Suprapubic skin (tissue), 4 donors: ENCODE measurements around the gene FOXP4. TPM values are rescaled to one million over a fixed set of nuclear protein-coding genes. Genes with fewer than 3 reads are reported as not detected.

Experiments
- DNase-seq, 2 donors: peaks; one replicate each; pipeline ENCODE4 v3.0.0-alpha.2; 2019; ENCODE audit warnings: low spot score in 2 of 2
- H3K27ac ChIP-seq: fragments of 200-600 bp; sonication (generic); one replicate; pipeline ENCODE4 v1.5.1; 2019
- H3K27me3 ChIP-seq: fragments of 200-600 bp; sonication (generic); one replicate; pipeline ENCODE4 v1.5.1; 2019
- H3K36me3 ChIP-seq: fragments of 200-600 bp; sonication (generic); one replicate; pipeline ENCODE4 v1.5.1; 2019
- H3K4me1 ChIP-seq: fragments of 200-600 bp; sonication (generic); one replicate; pipeline ENCODE4 v1.5.1; 2019
- H3K4me3 ChIP-seq: fragments of 200-600 bp; sonication (generic); one replicate; pipeline ENCODE4 v1.5.1; 2019; ENCODE audit warnings: mild to moderate bottlenecking
- H3K9me3 ChIP-seq: fragments of 200-600 bp; sonication (generic); one replicate; pipeline ENCODE4 v1.5.1; 2019
- CTCF ChIP-seq, 2 donors: fragments of 200-600 bp in 1 of 2; fragments of 450-650 bp in 1 of 2; sonication (generic) in 1 of 2; IDR thresholded peaks; one replicate each; pipeline ENCODE4 v1.5.1; 2016 to 2019; ENCODE audit warnings: antibody characterized with exemption in 2 of 2, mild to moderate bottlenecking in 1 of 2, moderate library complexity in 1 of 2
- EP300 ChIP-seq: sonication (generic); formaldehyde crosslinking; IDR thresholded peaks from one replicate; pipeline ENCODE4 v1.6.1; 2017; ENCODE audit warnings: antibody characterized with exemption
- POLR2A ChIP-seq, 2 donors: fragments of 450-650 bp; IDR thresholded peaks; one replicate each; pipeline ENCODE4 v1.6.1; 2017; ENCODE audit warnings: antibody characterized with exemption in 2 of 2, mild to moderate bottlenecking in 2 of 2, moderate library complexity in 2 of 2
- POLR2AphosphoS5 ChIP-seq, 3 donors: sonication (generic); formaldehyde crosslinking; IDR thresholded peaks; one replicate each; pipeline ENCODE4 v1.6.1; 2017; ENCODE audit warnings: antibody characterized with exemption in 3 of 3
- whole genome bisulfite sequencing: methylation state at CpG from one replicate; pipeline ENCODE4 v1.1.5; 2018; 5-methylcytosine and 5-hydroxymethylcytosine counted together
- total RNA-seq, 4 donors: library from RNA; depleted of rRNA; stranded (reverse); fragments of >200 nt; gene quantifications; one replicate each; pipeline ENCODE4 v1.1.0, GENCODE V29; 2016

FOXP4 gene
- total RNA-seq, 4 donors from 2014 or later = 8.1 to 12.1 (median 10.4) TPM

- Histone ChIP-seq H3K9me3 (no peaks in the 10 kb centered on the region), H3K36me3 (peaks cover 32% of the 10 kb centered on the region), H3K27ac (no peak overlapping the region), H3K4me1 (peaks cover 2% of the 10 kb centered on the region), H3K4me3 (no peak overlapping the region), H3K27me3 (no peaks in the 10 kb centered on the region)
- DNase-seq = no peak
- no peak for TF ChIP-seq CTCF (IDR thresholded peaks at IDR 0.05)
- TF ChIP-seq POLR2AphosphoS5 (IDR thresholded peaks at IDR 0.05) = no peak
- no peak for TF ChIP-seq EP300
- TF ChIP-seq POLR2A (IDR thresholded peaks at IDR 0.05) = no peak
- 96% methylated on average over 6 of the region's 6 CpGs for WGBS
Observed at GRCh38 chr6:41568202-41568584, 22.0 kb downstream of the FOXP4 start.

GRCh38 chr6:41568585-41569384, 22.6 kb downstream of the FOXP4 start:
- Histone ChIP-seq H3K9me3 (no peaks in the 10 kb centered on the region), H3K36me3 (peaks cover 35% of the 10 kb centered on the region), H3K4me1 (peaks cover 2% of the 10 kb centered on the region), H3K27me3 (no peaks in the 10 kb centered on the region), H3K27ac (no peak overlapping the region), H3K4me3 (no peak overlapping the region)
- no peak for TF ChIP-seq CTCF (IDR thresholded peaks at IDR 0.05)
- no peak for TF ChIP-seq EP300
- no peak for TF ChIP-seq POLR2AphosphoS5 (IDR thresholded peaks at IDR 0.05)
- TF ChIP-seq POLR2A (IDR thresholded peaks at IDR 0.05) = no peak
- DNase-seq = no peak
- 80% methylated on average over 13 of the region's 13 CpGs for WGBS

- WGBS = 78% methylated on average over 5 of the region's 5 CpGs
- Histone ChIP-seq H3K36me3 (peaks cover 36% of the 10 kb centered on the region), H3K9me3 (no peaks in the 10 kb centered on the region), H3K27ac (no peak overlapping the region), H3K4me3 (no peak overlapping the region), H3K4me1 (peaks cover 2% of the 10 kb centered on the region), H3K27me3 (no peaks in the 10 kb centered on the region)
- no peak for DNase-seq
- no peak for TF ChIP-seq EP300
- TF ChIP-seq POLR2A (IDR thresholded peaks at IDR 0.05) = no peak
- TF ChIP-seq CTCF (IDR thresholded peaks at IDR 0.05) = no peak
- no peak for TF ChIP-seq POLR2AphosphoS5 (IDR thresholded peaks at IDR 0.05)
Observed at GRCh38 chr6:41570259-41570615, 24.1 kb downstream of the FOXP4 start.

- WGBS = 73% methylated on average over 13 of the region's 15 CpGs
- TF ChIP-seq POLR2A (IDR thresholded peaks at IDR 0.05) (no peak), CTCF (IDR thresholded peaks at IDR 0.05) (no peak), EP300 (no peak), POLR2AphosphoS5 (IDR thresholded peaks at IDR 0.05) (no peak)
- H3K36me3 ChIP-seq = peaks cover 26% of the 10 kb centered on the region
- no peaks in the 10 kb centered on the region for H3K9me3 ChIP-seq
- no peak overlapping the region for H3K27ac ChIP-seq
- H3K4me3 ChIP-seq = no peak overlapping the region
- H3K4me1 ChIP-seq = peaks cover 2% of the 10 kb centered on the region
- H3K27me3 ChIP-seq = no peaks in the 10 kb centered on the region
- no peak for DNase-seq
Observed at GRCh38 chr6:41571021-41571780, 25.0 kb downstream of the FOXP4 start.

- TF ChIP-seq CTCF (IDR thresholded peaks at IDR 0.05) (no peak), EP300 (no peak)
Observed at GRCh38 chr6:41572613-41573012, 26.4 kb downstream of the FOXP4 start.

More at GRCh38 chr6:41572613-41573012, 26.4 kb downstream of the FOXP4 start:
- Histone ChIP-seq H3K9me3 (no peaks in the 10 kb centered on the region), H3K27me3 (no peaks in the 10 kb centered on the region), H3K36me3 (peaks cover 12% of the 10 kb centered on the region), H3K4me3 (no peak overlapping the region), H3K4me1 (peaks cover 2% of the 10 kb centered on the region), H3K27ac (no peak overlapping the region)
- 80% methylated on average over 2 of the region's 2 CpGs for WGBS
- DNase-seq = no peak
